ENCODE results near the gene CCDC77.

CCDC77 gene

GRCh38 chr12:452667-453210 lies 51.3 kb downstream of the CCDC77 start:
- peak in 7 of 56 donors; percentile 14 to 66 (median 47) for DNase-seq

- no peak for DNase-seq
Measured at GRCh38 chr12:454833-455232, 53.4 kb downstream of the CCDC77 start.

DNA sequence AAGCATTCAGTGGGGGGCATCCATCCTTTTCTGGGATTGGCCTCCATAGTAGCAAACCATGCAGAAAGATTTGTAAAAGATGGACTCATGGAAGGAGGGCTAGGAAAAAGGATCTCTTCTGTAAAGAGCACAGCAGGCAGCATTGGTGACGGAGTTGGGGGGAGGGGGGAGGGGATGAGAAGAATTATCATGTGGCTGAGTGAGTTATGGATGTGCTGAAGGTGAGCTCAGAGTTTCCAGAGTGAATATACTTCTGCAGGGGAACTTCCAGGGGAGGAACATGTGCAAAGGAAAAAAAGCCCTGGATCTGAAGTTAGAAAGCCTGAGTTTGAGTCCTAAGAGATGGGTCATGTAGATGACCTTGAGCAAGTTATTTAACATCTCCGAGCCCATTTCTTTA lies 54.4 kb downstream of the CCDC77 start:
- no peak for DNase-seq

- no peak for DNase-seq
Measured at GRCh38 chr12:457676-458075, 56.2 kb downstream of the CCDC77 start.

DNA sequence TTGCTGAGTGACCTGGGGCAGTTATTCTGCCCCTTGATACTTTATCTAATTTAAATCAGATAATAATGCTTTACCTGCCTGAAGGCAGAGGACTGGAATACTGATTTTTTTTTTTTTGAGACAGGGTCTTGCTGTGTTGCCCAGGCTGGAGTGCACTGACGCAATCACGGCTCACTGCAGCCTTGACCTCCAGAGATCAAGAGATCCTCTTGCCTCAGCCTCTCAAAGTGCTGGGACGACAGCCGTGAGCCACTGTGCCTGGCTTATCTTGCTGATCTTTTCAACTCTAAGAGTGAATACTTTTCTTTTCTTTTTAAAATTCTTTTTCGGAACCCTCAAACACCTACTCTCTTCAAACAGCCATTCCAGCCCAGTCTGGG lies 57.6 kb downstream of the CCDC77 start:
- no peak for DNase-seq

DNA sequence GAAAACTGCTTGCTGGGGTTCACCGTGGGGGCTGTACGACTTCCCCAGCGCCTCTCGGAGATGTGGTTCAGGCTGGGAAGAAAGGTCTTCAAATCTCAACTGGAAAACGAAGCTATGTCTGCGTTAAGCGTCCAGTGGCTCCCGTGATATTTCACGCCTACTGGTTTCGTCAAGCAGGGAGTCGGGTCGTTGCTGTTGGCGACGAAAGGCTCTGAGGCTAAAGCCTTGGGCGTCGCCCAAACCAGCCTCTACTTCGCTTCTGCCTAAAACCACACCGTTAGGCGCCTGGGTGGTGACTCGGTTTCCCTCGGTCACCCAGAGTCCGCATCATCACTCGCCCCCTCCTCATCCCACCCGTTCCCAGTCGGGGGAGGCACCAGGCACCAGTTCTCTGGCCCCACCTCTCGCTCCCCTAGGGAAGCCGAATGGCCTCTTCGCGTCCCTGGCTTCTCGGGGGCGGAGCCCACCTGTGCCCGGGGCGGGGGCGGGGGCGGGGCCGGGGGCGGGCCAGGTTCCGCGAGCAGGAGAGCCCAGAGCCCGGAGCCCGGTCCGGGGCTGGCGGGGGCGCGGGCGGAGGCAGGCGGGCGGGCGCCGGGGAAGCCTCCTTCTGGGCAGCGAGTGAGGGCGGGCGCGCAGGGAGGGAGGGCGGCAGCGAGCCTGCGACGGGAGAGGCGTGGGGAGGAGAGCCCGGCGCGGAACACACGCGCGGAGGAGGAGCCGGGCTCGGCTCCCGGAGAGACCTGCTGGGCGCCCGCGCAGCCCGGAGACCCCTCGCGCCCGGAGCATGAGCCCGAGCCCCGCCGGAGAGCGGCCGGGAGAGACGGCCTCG lies 58.2 kb downstream of the CCDC77 start, which contains the start of gene B4GALNT3:
Gene B4GALNT3 (plus strand): TSS at position 510 of the 829 bp plus-strand sequence. CDS start 438 bp downstream, outside the sequence.
- DNase-seq = peak in 10 of 56 donors; percentile 7 to 59 (median 26)

GRCh38 chr12:460261-461230 lies 59.1 kb downstream of the CCDC77 start:
- peak in 3 of 56 donors; percentile 2 to 38 (median 8) for DNase-seq

DNA sequence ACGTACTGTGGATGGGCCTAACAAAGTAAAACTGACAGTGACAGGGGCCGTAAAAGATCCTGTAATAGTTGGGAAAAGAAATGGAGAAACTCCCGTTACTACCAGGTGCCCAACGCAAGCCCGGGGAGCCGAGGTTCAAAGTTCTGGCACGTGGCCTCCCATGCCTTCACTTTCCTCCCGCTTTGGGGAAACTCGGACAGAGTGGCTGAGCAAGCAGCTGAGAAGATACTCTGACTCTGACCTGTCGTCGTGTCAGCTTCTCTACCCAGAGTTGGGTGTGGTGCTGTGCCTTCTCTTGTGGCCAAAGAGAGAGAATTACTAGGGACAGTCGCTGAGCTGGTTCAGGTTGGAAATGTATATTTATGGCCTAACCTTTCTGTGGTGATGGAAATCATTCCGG lies 60.0 kb downstream of the CCDC77 start:
- DNase-seq = no peak

- DNase-seq = no peak
Measured at GRCh38 chr12:462936-463705, 61.7 kb downstream of the CCDC77 start.

GRCh38 chr12:464484-465267 lies 63.2 kb downstream of the CCDC77 start:
- no peak for DNase-seq

GRCh38 chr12:466039-466438 lies 64.6 kb downstream of the CCDC77 start:
- DNase-seq = no peak

DNA sequence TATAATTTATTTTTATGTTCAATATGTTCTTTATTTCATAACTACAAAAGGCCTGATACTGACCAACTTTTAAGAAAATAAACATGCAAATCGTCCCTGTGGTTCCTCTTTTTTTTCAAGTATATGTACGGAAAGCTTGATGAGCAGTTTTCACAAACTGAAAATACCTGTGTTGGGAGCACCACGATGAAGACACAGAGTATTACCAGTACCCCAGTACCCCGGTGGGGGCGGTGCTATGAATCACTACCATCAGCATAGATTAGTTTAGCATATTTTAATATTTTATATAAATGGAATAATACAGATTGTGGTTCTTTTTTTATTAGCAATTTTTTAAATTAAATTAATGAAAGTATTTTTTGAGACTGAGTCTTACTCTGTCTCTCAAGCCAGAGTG lies 65.3 kb downstream of the CCDC77 start:
- DNase-seq = peak in 4 of 56 donors; percentile 18 to 54 (median 39)

DNA sequence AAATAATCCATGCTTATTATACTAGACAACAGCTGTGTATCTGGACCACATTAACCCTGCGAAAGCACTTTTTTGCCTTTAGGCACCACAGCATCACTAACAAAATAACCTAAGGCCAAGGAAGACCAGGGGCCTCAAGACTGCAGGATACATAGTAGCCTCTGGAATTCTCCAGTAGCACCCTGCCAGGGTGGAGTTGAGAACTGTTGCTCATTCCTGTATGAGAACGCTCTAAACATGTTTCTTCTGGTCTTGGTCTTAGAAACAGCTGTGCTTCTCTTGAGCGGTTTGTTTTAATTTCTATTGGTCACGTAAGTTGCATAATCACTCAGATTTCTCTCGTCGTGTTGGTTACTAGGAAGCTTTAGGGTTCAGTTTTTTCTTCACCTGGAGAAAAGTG lies 66.1 kb downstream of the CCDC77 start:
- DNase-seq = no peak

DNA sequence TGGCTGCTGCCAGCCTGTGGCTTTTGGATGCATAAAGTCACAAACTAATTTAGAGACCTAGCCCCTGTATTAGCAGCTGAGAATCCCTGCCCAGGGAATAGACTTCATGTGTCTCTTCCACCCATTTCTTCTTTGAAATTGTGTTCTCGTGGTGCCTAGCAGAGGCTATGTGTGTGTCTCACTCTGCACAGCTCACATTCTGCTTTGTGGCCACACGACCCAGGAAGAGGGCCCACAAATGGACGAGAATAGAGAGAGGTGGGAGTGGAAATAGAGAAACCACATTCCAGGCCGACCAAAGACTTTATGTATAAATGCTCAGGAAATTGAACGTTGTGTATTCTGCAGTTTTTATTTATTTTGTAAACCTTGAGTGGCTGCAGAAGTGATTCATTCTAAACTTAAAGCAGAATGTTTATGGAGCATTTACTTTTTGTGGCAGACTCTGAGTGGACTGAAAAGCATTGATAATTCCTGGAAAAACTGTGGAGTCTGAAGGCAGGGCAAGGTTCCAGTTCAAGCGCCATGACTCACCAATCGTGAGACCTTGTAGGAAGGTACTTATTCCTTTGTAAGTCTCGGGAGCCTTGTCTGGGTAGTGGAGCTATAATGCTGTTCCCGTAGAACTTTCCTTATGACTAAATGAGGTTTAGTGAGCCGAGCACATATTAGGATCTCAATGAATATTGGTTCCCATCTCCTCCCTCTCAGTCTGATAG lies 67.4 kb downstream of the CCDC77 start:
- DNase-seq = no peak

GRCh38 chr12:470133-470532 lies 68.7 kb downstream of the CCDC77 start:
- DNase-seq = no peak

DNA sequence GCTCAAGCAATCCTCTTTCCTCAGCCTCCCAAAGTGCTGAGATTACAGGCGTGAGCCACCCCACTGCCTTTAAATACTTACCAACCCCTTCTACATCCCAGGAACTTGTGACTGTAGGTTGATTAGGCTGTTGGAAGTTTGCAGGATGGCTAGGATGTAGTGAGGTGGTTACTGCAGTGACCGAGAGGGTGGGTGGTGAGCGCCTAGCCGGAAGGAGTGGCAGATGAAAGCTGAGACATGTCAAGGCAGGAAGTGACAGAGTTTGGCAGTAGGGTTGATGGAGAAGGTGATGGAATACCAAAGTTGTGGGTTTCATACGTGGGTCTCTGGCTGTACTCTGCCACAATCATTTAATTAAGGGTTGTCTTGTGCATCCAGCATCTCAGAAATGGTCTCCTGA lies 71.8 kb downstream of the CCDC77 start:
- no peak for DNase-seq

DNA sequence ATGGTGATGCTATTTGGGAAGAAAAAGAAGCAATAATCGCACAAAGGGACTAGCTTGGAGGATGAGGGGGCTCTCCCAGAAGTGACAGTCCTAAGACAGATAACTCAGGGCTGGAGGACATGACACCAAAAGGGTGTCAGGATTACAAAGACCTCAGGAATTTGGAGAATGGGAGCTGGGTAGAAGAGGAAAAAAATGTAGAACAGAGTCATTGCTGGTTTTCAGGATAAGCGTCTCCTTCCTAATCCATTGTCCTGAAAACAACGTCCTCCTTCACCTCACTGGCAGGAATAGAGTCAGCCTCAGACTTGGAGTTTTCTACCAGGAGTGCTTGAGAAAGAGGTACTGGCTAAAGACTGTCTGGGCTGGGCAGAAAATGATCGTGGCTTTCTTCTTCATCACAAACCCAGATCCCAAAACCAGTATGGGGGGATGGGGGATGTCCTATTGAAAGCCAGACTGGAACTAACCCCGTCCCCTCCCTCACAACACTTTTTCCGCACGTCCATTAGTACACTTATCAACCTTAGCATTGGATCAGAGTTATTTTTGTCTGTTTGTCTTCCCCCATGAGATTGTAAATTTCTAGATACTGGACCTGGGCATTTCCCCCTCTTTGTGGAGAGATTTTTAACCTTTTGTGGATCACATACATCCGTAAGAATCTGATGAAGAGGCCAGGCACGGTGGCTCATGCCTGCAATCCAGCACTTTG lies 72.6 kb downstream of the CCDC77 start:
- DNase-seq = no peak

DNA sequence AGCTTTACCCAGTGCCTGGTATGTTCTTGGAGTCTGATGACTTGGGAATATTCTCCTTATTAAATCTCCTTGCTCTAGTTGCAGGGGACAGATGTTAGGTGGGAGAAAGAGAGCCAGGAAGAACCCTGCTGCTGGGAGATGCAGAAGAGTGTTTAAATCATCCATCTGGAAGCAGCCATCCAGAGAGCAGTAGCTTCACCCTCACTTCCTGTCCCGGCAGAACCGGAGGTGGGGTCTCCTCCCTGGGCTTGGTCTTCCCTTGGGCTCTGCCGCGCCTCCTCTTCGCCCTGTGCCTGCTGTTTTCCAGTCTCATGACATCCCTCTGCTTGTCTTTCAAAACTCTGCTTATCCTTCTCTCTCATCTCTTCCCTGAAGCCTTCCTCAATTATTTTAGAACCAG lies 73.8 kb downstream of the CCDC77 start:
- DNase-seq = no peak

- DNase-seq = no peak
Measured at GRCh38 chr12:479161-479560, 77.7 kb downstream of the CCDC77 start.

Data from nucleus accumbens (tissue), 56 donors.